COLO668 (cell line): Measurements from ENCODE around the gene PKIG.

Source experiments
- DNase-seq: peaks from one replicate; lab custom pipeline; 2025; ENCODE audit not compliant: unreplicated experiment; lab: John Stamatoyannopoulos, UW

PKIG gene

DNA sequence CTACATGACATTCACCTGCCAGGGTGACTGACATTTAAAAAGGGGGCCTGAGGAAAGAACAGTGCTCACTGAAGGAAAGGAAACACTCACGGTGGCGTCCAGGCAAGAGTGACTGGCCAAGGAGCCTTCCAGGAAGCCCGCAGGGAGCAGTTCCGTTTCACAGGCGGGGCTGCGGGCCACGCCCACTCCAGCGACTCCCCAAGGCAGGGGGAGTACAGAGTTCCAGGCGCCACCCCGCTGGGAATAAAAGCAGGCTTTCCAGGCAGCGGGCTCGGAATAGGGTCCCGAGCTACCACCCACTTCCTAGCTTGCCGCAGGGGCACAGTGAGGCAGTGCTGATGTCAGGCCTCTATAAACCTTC lies 34.2 kb downstream of the PKIG start:
- no peak for DNase-seq

DNA sequence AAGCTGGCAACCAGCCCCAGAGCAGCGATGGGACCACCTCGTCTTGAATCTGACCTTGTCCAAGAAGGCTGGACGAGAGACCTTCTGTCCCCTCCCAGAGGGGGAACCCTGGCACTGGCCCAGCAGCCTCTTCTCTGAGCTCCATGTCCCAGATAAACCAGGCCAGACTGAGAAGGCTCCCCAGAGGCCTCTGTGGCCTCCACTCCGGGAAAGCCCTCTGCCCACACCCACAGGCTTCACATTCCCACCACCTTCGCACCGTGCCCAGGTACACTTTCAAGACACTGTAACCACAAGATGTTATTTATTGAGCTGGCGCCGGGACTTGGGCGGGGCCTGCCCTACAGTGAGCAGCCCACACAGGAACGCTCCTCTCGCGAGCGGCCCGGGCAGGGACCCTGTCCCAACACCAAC lies 35.9 kb downstream of the PKIG start:
- DNase-seq, result no peak

DNA sequence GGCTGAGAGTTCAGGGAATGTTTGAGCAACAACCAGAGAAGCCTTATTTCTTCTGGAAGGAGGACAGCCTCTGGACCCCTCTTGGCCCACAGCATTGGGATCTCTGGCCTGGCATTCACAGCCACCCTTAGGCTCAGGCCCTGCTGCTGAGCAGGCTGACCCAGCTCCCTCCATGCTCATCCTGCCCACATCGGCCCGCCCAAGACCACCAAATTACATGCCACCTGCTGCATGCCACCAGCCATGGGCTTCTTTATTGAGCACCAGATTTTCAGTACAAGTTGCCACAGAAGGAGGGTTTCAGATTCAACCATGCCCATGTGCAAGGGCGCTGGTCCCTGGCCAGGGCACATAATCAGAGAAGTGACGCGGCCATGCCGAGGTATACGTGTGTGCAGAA lies 36.9 kb downstream of the PKIG start:
- no peak for DNase-seq

DNA sequence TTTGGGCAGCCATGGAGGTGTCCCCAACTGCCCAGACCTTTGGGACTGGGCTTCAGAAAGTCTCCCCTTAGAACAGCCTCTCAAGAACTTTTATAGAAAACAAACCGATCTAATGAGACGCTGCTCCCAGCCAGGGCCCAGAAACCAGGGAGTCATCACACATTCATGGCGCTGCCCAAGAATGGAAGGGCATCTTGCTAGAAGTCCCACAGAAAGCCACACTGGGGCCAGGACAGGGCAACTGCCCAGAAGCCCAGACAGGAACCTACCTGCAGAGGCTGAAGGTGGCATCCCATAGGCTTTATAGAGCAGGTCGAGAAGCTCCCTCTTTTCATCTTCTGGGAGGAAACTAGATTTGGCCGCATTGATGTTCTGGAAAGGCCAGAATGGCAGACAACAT lies 37.7 kb downstream of the PKIG start:
- DNase-seq, result no peak

DNA sequence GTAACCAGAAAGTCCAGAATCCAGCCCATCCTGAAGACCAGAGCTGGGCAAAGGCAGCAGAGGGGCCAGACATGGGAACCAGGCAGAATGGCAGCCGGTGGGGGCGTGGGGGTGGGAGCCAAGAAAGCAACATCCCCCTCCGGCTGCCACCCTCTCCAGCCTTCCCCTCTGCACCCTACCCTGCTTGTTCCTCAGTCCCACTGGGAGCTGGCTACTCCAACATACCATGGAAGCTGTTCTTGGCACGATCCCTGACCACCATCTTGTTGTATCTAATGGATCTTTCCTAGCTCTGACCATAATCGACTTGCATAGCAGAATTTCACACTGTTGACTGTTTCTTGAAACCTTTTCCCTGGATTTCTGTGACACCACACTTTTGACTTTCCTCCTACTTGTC lies 38.9 kb downstream of the PKIG start:
- DNase-seq, result no peak

DNA sequence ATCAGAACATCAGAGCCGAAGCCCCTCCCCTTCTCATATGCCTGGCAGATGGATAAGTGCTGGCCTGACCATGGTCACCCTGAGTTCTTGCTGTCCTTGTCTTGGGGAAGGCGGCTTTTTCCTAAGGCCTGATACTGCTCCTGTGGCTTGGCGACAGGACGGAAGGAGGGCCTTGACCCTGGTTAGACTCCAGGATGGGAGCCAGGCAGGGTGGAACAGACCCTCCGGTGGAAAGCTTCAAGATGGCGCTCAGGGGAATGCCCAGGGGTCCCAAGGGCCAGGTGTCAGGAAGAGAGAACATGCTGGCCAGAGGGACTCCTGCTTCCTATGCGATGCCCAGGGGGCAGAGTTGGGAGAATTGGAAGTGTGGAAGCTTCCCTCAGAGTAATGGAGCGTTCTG lies 39.6 kb downstream of the PKIG start:
- no peak for DNase-seq

DNA sequence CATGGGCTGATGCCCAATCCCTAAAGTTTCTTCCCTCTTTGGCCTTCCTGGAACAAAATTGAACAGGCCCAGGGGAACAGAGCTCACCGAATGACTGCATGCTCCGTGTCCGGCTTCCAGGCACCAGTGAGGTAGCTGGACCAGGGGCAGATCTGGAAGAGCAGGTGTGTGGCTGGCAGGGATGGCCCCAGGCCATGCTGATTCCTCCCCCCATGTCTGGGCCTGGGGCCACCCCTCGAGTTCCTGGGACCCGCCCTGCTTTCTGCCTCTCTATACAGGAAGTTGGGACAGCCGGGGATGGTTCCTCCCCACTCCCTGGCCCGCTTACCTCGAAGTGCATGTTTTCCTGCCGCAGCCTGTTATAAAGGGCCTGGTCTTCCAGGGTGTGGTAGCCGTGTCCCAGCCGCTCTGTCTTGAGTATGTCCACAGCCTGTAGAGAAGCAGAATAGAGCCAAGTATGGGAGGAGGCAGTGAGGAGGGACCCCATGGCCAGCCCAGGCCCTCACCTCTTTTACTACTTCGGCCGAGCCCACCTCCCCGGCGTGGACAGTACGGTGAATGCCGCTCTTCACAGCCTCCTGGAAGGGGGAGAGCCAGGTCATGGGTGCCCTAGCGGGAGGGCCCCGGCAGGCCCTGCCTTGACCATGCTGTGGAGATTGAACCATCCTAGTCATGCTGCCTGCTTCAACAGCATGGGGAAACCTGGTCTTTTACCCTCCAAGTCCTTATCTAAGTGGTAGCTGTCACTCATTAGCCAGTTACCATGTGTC lies 40.3 kb downstream of the PKIG start:
- no peak for DNase-seq

DNA sequence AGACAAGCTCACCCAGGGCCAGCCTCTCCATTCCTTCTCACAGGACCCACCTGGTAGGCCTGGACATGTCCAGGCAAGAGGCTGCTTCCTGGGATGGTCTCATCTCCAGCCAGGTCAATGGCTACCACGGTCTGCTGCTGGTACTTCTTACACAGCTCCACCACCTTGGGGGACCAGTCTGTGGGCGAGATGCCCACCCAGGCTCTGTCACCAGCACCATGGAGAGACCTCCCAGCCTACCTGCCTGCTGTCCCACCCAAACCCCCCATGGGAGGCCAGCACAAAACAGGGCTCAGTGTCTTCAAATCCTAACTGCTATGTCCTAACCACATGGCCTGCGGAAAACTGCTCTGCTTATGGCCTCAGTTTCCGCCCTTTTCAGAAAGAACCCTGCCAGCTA lies 41.8 kb downstream of the PKIG start:
- no peak for DNase-seq

DNA sequence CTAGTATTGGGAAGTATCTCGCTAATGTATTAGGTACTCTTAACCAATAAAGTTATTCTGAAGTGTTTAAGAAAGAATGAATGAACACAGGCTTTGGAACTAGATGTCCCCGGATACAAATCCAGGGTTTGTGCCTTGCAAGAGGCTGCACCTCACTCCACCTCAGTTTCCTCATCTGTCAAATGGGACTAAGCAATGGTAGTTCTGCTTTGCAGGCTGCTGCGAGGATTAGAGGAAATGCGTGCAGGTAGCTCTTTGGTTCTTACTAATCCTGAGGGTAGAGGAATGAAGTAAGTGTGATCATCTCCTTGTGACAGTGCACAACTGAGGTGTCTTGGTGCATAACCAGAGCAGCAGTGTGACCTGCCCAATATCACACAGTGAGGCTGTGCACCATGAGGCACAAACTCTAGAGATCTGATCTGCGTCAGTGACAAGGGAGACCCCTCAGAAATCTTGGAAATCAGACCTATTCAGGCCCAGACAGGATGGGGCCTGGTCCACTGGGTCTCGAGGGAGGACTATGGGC lies 42.4 kb downstream of the PKIG start:
- no peak for DNase-seq

DNA sequence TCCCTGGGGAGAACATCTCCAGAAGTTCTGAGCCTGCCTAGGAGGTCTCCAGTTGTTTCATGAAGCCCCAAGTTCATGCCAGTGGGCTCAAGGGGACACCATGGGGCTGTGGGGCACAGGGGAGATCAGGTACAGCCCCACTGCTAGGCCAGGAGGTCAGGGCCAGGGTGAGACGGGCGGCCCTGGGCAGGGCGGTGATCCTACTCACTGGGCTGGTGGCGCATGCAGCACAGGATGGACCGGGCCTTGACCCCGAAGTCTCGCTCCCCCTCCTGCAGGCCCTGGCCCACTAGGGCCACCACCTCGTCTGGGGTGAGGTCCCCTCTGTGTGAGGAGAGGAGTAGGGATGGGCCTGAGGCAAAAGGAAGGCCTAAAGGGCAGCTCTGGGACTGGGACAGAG lies 43.0 kb downstream of the PKIG start:
- no peak for DNase-seq

DNA sequence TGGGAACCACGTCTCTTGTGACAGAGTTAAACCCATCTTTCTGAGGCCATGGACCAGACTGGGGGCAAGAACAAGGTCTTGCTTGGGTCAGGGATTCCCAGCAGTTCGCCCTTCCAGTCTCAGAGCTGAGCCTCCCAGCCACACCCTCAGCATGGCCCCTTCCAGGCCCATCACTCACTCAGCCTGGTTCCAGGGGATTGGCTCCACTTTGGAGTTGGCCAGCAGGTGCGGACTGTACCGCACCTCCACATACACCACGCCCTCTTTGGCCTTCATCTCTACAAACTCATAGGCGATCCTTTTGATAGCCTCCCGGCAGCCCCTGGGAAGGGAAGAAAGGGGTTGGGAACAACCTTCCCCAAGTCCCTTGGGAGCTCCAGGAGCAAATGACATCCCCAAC lies 43.9 kb downstream of the PKIG start:
- DNase-seq, result no peak

DNA sequence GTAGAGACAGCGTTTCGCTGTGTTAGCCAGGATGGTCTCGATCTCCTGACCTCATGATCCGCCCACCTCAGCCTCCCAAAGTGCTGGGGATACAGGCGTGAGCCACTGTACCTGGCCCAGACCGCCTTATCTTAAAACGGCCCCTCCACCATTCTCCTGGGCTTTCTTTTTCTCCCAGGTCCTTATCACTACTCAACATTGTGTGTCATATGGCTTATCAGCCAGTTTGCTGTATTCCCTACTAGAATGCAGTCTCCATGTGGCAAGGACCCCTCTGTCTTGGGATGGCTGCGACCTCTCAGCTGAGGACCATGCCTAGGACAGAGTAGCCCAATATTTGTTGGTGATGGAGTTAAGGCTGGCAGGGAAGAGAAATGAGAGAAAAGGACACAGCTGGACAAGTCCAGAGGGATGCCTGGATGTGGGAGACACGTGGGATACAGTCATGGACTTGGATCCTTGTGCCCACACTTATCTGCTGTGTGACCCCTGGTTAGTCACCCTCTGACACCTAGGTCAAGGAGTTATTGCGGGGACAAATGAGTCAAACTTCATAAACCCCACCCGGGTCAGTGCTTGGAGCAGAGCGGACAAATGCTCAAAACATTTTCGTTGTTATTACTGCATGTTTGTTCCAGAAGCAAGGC lies 45.1 kb downstream of the PKIG start:
- DNase-seq, result no peak

DNA sequence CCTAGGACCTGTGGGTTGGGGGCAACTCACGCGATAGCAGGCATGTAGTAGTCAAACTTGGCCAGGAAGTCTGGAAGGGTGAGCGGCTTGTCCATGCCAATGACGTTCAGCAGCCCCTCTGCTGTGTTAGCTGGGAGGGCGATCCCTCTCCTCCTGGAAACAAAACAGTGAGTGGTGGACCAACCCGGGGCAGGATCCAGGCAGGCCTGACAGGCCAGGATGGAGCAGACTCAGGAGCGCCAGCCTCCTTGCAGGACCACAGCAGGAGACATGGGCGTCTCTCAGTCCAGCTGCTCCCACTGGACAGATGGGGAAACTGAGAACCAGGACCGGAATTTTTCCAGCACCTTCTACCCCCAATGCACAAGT lies 46.6 kb downstream of the PKIG start:
- no peak for DNase-seq

DNA sequence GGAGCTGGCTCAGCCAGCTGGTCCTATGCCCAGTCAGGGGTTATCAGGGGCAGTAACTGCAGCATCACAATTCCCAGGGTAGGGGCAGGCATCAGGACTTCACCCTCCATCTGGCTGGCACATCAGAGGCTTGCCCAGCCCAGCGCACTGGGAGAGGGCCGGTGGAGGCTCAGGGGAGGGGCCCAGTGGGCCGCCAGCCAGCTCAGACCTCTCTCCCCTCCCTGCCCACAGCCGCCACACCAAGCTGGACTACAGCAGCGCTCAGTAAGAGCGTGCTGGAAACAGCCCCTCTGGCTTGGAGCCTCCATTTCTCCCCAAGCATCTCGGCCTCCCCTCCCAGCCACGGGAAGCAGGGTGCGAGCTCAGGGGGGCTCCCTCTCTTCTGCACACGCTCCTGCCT lies 47.2 kb downstream of the PKIG start:
- DNase-seq, result no peak

DNA sequence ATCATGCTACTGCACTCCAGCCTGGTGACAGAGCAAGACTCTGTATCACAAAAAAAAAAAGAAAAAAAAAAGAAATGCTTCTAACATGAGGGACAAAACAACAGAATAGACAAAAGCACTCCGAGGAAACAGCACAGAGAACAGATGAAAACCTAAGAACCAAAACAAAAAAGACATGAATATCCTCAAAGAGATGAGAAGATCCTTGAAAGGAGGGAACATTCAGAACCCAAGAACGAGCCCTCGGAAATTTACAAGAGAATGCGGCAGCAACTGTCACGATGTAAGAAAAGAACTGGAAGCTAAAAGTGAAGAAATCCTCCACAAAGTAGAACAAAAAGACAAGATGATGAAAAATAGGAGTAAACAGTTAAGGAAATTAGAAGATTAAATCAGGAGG lies 47.9 kb downstream of the PKIG start:
- DNase-seq, result no peak

DNA sequence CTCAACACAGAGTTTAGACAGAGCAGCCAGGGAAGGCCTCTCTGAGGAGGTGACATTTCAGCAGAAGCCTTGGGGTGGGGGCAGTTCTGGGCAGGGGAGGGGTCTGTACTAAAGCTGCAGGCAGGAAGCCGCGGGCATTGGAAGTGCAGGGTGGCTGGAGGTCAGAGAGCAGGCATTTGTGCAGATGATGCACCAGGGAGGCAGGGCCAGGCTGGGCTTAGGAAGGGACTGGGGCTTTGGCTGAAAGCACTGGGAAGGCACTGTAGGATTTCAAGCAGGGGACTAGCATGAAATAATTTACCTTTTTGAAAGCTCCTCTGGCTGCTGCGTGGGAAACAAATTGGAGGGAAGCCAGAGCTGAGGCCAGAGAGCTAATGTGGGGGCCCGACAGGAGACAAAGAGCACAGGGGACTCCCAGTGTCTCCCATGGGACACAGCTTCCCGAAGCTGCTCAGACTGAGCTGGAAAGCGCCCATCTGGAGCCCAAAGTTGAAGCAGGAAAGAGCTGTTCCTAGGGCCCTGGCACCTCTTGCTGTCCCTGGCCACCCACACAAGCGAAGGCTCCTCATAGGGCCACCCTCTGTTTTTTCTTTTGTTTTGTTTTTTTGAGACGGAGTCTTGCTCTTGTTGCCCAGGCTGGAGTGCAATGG lies 49.8 kb downstream of the PKIG start:
- no peak for DNase-seq

DNA sequence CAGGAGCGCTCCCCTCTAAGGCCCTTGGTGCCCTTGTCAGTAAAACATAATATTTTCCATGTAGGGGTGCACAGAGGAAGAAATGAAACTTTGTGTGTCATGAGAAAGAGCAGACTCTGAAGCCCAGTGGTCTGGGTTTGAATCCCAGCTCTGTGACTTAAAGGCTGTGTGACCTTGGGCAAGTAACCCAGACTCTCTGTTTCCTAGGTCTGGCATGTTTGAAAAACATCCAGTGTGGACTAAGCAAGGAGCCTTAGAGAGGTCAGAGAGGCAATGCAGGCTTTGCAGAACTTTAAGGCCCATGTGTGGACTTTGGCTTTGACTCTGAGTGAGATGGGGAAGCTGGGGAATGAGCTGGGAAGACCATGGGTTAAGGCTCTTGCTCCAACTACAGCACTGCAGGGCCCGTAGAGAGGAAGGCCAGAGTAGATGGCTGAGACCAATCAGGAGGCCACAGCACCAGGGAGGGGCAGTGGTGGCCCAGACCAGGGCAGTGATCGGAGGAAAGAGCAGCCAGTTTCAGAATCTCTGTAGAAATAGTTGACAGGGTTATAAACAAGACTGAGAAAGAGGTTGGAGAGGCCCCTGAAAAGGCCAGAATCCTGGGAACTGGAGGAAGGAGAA lies 50.9 kb downstream of the PKIG start:
- DNase-seq, result no peak

DNA sequence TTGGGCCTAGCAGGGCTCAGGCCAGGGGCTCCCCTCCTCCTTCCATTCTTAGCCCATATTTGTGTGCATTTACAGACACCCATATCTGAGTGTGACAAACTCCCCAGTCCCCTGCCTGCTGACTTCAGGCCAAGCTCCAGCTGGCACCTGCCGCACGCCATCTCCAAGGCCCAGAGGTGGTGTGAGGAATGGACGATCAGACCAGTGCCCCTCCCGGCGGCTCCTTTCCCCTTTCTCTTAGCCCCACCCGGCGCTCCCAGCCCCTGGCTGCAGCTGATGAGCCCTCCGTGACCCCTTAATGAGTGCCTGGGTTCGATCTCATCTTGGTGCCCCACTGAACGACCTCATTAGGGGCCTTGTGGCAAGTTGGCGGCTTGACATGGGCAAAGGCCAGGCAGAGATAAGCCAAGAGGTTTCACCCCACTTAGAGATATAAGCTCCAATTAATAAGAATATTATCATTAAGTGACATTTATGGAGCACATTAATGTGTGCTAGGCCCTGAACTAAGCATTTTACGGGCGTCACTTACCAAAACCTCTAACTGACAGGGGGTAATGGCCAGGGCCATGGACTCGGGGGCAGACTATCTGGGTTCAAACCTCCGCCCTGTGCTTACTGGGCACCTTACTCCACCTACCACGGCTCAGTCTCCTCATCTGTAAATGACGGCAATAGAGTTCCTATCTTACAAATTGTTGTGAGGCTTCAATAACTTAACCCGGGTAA lies 51.7 kb downstream of the PKIG start:
- DNase-seq, result no peak

DNA sequence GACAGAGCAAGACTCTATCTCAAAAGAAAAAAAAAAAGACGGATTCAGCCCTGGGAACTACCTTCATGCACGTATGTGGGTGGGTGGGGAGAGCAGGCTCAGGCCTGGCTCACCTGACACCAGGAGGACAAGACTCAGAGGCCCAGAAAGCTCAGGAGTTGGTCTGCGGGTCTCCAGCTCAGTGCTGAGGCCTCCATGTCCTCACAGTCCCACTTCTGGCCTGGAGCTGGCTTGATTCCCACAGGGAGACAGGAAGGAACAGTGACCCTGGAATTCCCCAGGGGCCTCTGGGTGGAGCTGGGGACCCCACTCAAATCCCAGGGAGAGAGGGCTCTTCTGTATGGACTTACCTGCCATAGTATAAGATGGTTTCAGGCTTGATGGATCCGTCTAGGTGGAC lies 53.5 kb downstream of the PKIG start:
- DNase-seq, result no peak

DNA sequence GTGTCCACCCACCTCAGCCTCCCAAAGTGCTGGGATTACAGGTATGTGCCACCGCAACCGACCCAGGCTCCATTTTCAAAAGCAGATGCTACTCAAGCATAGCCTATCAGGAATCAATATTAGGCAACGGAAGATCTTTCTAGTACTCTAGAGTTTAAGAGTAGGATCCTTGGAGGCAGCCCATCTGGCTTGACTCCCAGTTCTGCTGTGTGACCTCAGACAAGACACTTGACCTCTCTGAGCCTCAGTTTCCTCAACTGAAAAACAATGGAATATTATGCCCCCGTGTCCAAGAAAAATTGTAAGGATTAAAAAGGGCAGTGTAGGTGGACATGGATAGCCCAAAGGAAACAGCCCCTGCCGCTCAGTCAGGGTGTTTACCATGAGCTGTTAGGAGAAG lies 54.7 kb downstream of the PKIG start:
- DNase-seq, result no peak
